Measurements from ENCODE around the gene TSKS. TPM values are rescaled to one million over a fixed set of nuclear protein-coding genes. Genes with fewer than 3 reads are reported as not detected.

The TSKS gene
- total RNA-seq, 2 donors from 2014 or later = not detected

DNA sequence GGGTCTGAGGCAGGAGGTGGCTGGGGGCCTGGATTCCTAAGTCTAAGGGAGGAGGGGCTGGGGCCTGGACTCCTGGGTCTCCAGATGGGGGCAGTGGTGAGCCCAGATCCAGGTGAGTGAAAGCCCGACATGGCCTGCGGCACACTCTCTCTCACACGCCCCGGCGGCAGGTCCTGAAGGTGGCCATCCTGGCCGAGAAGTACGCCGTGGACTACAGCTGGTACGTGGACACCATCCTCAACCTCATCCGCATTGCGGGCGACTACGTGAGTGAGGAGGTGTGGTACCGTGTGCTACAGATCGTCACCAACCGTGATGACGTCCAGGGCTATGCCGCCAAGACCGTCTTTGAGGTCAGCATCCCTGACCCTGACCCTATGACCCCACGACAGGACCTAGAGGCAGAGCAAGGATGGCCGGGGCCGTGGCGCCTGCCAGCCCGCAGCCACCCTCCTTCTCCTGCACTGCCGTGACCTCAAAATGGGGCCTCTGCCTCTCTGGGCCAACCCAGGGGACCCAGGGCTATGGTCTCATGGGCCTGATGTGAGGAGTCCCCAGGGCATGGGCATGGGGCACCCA is 36.8 kb upstream of the TSKS start:
- Histone ChIP-seq H3K4me3 (no peak overlapping the region), H3K9ac (ENCODE audit: low read depth in 2 of 2, low read length in 2 of 2) (no peak overlapping the region), H3K4me1 (no peaks in the 10 kb centered on the region), H3K27me3 (no peaks in the 10 kb centered on the region), H3K27ac (no peak overlapping the region), H3K36me3 (peaks cover 9% of the 10 kb centered on the region), H3K9me3 (no peaks in the 10 kb centered on the region)
- TF ChIP-seq, protein P1, sequence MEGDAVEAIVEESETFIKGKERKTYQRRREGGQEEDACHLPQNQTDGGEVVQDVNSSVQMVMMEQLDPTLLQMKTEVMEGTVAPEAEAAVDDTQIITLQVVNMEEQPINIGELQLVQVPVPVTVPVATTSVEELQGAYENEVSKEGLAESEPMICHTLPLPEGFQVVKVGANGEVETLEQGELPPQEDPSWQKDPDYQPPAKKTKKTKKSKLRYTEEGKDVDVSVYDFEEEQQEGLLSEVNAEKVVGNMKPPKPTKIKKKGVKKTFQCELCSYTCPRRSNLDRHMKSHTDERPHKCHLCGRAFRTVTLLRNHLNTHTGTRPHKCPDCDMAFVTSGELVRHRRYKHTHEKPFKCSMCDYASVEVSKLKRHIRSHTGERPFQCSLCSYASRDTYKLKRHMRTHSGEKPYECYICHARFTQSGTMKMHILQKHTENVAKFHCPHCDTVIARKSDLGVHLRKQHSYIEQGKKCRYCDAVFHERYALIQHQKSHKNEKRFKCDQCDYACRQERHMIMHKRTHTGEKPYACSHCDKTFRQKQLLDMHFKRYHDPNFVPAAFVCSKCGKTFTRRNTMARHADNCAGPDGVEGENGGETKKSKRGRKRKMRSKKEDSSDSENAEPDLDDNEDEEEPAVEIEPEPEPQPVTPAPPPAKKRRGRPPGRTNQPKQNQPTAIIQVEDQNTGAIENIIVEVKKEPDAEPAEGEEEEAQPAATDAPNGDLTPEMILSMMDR (IDR thresholded peaks at IDR 0.05) = no peak
- intact Hi-C loops (cut with DNase I) = no loop called here
- DNase-seq = no peak

DNA sequence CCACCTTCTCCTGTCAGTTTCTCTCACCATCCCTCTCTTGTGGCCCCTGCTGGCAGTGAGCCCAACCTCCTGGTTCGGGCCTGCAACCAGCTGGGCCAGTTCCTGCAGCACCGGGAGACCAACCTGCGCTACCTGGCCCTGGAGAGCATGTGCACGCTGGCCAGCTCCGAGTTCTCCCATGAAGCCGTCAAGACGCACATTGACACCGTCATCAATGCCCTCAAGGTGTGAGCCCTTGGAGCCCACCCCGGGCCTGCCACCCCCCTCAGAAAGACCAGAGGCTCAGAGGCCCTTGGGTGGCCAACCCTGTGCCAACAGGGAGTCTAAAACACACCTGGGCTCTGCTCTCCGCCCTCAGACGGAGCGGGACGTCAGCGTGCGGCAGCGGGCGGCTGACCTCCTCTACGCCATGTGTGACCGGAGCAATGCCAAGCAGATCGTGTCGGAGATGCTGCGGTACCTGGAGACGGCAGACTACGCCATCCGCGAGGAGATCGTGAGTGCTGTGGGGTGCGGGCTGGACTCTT is 36.2 kb upstream of the TSKS start:
- intact Hi-C loops (cut with DNase I) = no loop called here
- Histone ChIP-seq H3K27me3 (no peaks in the 10 kb centered on the region), H3K9me3 (no peaks in the 10 kb centered on the region), H3K4me3 (no peak overlapping the region), H3K4me1 (no peaks in the 10 kb centered on the region), H3K36me3 (peaks cover 9% of the 10 kb centered on the region), H3K9ac (ENCODE audit: low read depth in 2 of 2, low read length in 2 of 2) (no peak overlapping the region), H3K27ac (no peak overlapping the region)
- TF ChIP-seq, protein P1 (IDR thresholded peaks at IDR 0.05) = no peak
- DNase-seq = no peak

DNA sequence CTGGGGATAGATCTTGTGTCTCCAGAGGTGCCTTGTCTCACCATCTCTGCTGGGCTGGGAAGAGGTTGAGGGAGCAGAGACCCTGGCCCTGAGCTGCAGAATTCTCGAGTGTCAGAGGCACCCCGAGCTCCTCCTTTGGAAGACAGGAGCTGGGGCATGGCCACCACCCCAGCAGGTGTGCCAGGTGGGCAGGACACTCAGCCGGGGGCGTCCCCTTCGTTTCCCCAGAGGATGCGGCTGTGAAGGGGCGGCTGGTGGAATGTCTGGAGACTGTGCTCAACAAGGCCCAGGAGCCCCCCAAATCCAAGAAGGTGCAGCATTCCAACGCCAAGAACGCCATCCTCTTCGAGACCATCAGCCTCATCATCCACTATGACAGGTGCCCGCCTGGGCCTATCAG is 35.5 kb upstream of the TSKS start:
- peaks cover 9% of the 10 kb centered on the region for H3K36me3 ChIP-seq
- H3K27ac ChIP-seq = no peak overlapping the region
- no peaks in the 10 kb centered on the region for H3K4me1 ChIP-seq
- no peaks in the 10 kb centered on the region for H3K9me3 ChIP-seq
- no peaks in the 10 kb centered on the region for H3K27me3 ChIP-seq
- intact Hi-C loops (cut with DNase I) = no loop called here
- TF ChIP-seq, protein P1 (IDR thresholded peaks at IDR 0.05) = no peak
- H3K4me3 ChIP-seq = no peak overlapping the region
- DNase-seq = no peak
- no peak overlapping the region for H3K9ac ChIP-seq (ENCODE audit: low read depth in 2 of 2, low read length in 2 of 2)

DNA sequence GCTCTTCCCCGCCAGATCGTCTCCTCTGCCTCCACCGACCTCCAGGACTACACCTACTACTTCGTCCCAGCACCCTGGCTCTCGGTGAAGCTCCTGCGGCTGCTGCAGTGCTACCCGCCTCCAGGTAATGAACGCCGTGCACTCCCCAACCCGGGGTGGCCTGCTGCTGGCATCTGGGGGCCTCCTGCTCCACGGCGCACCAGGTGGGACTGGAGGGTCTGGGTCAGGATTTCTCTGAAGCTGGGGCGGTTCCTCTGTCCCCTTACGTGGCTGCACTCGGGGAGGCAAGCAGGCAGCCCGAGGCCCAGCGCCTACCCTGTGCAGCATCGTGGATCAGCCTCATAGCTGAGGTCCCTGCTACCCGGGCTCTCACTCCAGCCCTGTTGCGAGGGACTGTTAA is 32.5 kb upstream of the TSKS start:
- Histone ChIP-seq H3K36me3 (peaks cover 13% of the 10 kb centered on the region), H3K27ac (no peak overlapping the region), H3K27me3 (no peaks in the 10 kb centered on the region), H3K4me1 (no peaks in the 10 kb centered on the region), H3K9me3 (no peaks in the 10 kb centered on the region), H3K9ac (ENCODE audit: low read depth in 2 of 2, low read length in 2 of 2) (no peak overlapping the region), H3K4me3 (no peak overlapping the region)
- DNase-seq = no peak
- TF ChIP-seq, protein P1 (IDR thresholded peaks at IDR 0.05) = no peak
- intact Hi-C loops (cut with DNase I) = no loop called here

DNA sequence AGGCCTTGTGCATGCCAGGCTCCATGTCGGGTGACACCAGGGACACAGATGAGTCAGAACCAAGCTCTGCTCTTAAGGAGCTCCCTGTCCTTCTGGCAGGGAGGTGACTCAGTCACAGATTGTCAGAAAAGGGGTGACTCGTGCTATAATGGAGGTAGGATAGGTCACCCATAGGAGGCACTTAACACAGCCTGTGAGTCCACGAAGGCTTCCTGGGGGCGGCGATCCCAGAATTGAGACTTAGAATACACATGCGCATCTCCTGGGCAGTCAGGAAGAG is 30.4 kb upstream of the TSKS start:
- Histone ChIP-seq H3K27ac (no peak overlapping the region), H3K9me3 (no peaks in the 10 kb centered on the region), H3K4me3 (no peak overlapping the region), H3K4me1 (no peaks in the 10 kb centered on the region), H3K27me3 (no peaks in the 10 kb centered on the region), H3K36me3 (peaks cover 13% of the 10 kb centered on the region), H3K9ac (ENCODE audit: low read depth in 2 of 2, low read length in 2 of 2) (no peak overlapping the region)
- DNase-seq = no peak
- intact Hi-C loops (cut with DNase I) = no loop called here
- TF ChIP-seq, protein P1 (IDR thresholded peaks at IDR 0.05) = no peak
